ENCODE measurements around the gene NDE1. TPM values are rescaled to one million over a fixed set of nuclear protein-coding genes. Genes with fewer than 3 reads are reported as not detected.

The NDE1 gene
- total and polyA plus RNA-seq, 2 of the 8 experiments (the other 6 are each of a cell fraction or from before 2014, with no cell fraction given) = 13.3 to 41.3 TPM

DNA sequence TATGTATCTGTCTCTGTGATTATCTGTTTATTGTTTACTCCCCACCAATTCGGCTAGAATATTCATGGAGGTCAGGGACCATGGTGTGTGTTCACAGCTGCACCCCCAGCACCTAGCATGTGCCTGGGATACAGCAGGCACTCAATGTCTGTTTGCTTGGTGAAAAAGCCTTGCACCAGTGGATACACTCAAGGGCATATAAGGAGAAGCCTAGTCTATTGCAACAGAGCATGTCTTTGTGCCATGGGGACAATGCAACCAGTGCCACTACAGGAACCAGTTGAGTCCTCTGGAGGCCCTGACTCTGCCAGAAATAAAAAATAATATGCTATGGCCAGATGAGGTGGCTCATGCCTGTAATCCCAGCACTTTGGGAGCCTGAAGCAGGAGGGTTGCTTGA lies 93.6 kb downstream of the NDE1 start (continued):
- TF ChIP-seq, protein P1, sequence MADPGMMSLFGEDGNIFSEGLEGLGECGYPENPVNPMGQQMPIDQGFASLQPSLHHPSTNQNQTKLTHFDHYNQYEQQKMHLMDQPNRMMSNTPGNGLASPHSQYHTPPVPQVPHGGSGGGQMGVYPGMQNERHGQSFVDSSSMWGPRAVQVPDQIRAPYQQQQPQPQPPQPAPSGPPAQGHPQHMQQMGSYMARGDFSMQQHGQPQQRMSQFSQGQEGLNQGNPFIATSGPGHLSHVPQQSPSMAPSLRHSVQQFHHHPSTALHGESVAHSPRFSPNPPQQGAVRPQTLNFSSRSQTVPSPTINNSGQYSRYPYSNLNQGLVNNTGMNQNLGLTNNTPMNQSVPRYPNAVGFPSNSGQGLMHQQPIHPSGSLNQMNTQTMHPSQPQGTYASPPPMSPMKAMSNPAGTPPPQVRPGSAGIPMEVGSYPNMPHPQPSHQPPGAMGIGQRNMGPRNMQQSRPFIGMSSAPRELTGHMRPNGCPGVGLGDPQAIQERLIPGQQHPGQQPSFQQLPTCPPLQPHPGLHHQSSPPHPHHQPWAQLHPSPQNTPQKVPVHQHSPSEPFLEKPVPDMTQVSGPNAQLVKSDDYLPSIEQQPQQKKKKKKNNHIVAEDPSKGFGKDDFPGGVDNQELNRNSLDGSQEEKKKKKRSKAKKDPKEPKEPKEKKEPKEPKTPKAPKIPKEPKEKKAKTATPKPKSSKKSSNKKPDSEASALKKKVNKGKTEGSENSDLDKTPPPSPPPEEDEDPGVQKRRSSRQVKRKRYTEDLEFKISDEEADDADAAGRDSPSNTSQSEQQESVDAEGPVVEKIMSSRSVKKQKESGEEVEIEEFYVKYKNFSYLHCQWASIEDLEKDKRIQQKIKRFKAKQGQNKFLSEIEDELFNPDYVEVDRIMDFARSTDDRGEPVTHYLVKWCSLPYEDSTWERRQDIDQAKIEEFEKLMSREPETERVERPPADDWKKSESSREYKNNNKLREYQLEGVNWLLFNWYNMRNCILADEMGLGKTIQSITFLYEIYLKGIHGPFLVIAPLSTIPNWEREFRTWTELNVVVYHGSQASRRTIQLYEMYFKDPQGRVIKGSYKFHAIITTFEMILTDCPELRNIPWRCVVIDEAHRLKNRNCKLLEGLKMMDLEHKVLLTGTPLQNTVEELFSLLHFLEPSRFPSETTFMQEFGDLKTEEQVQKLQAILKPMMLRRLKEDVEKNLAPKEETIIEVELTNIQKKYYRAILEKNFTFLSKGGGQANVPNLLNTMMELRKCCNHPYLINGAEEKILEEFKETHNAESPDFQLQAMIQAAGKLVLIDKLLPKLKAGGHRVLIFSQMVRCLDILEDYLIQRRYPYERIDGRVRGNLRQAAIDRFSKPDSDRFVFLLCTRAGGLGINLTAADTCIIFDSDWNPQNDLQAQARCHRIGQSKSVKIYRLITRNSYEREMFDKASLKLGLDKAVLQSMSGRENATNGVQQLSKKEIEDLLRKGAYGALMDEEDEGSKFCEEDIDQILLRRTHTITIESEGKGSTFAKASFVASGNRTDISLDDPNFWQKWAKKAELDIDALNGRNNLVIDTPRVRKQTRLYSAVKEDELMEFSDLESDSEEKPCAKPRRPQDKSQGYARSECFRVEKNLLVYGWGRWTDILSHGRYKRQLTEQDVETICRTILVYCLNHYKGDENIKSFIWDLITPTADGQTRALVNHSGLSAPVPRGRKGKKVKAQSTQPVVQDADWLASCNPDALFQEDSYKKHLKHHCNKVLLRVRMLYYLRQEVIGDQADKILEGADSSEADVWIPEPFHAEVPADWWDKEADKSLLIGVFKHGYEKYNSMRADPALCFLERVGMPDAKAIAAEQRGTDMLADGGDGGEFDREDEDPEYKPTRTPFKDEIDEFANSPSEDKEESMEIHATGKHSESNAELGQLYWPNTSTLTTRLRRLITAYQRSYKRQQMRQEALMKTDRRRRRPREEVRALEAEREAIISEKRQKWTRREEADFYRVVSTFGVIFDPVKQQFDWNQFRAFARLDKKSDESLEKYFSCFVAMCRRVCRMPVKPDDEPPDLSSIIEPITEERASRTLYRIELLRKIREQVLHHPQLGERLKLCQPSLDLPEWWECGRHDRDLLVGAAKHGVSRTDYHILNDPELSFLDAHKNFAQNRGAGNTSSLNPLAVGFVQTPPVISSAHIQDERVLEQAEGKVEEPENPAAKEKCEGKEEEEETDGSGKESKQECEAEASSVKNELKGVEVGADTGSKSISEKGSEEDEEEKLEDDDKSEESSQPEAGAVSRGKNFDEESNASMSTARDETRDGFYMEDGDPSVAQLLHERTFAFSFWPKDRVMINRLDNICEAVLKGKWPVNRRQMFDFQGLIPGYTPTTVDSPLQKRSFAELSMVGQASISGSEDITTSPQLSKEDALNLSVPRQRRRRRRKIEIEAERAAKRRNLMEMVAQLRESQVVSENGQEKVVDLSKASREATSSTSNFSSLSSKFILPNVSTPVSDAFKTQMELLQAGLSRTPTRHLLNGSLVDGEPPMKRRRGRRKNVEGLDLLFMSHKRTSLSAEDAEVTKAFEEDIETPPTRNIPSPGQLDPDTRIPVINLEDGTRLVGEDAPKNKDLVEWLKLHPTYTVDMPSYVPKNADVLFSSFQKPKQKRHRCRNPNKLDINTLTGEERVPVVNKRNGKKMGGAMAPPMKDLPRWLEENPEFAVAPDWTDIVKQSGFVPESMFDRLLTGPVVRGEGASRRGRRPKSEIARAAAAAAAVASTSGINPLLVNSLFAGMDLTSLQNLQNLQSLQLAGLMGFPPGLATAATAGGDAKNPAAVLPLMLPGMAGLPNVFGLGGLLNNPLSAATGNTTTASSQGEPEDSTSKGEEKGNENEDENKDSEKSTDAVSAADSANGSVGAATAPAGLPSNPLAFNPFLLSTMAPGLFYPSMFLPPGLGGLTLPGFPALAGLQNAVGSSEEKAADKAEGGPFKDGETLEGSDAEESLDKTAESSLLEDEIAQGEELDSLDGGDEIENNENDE (IDR thresholded peaks at IDR 0.05; ENCODE audit: insufficient replicate concordance, low read length) = no peak

Measured in H1 (cell line).